ENCODE measurements around the gene IGSF10.

The IGSF10 gene

GRCh38 chr3:151443583-151443982, 17.3 kb downstream of the IGSF10 start (continued):
- TF ChIP-seq BACH2 (CRISPR knock-in tag; IDR thresholded peaks at IDR 0.05; ENCODE audit: borderline replicate concordance) (no peak), TOX (CRISPR knock-in tag; IDR thresholded peaks at IDR 0.05; ENCODE audit: borderline replicate concordance) (no peak)

DNA sequence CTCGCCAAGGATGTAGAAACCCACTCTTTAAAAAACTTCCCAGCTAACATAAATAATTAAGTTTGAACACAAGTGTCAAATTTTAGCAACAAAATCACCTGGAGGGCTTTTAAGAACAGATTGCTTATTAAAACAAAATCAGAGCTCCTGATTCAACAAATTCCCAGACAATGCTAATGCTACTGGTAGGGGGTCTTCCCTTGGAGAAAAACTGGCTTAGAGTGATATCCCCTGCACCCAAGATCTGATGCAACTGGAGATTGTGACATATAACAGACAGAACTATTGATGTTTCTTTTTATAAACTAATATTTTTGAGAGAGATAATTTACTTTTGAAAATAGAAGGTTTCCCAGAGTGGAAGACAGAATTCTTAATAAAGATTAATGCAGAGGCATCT, 19.9 kb downstream of the IGSF10 start:
- no peak for TF ChIP-seq RARB (CRISPR knock-in tag; IDR thresholded peaks at IDR 0.05)
- no peak for TF ChIP-seq ESRRG (CRISPR knock-in tag; IDR thresholded peaks at IDR 0.05)
- no peak for TF ChIP-seq TCF4 (CRISPR knock-in tag; IDR thresholded peaks at IDR 0.05; ENCODE audit: borderline replicate concordance)
- TF ChIP-seq ISL1 (CRISPR knock-in tag; IDR thresholded peaks at IDR 0.05): no peak
- TF ChIP-seq BACH2 (CRISPR knock-in tag; IDR thresholded peaks at IDR 0.05; ENCODE audit: borderline replicate concordance): no peak

DNA sequence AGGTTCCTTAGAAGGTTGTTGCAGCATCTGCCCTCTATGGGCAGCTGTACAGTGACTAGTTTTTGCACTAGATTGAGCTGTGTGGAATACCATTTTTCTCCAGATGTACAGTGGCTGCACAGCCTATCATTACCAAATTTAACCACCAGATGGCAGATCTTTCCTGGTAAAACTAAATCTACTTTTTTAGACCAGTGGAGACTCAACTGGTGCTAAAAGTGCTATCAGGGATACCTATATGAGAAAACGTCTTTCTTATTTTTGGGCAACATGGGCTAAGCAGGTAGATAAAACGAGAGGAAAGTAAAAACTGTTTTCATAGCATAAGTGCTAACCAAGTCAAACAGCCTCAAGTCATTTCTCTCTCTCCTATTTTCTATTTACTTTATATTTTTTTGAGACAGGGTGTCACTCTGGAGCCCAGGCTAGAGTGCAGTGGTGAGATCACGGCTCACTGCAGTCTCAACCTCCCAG, 21.2 kb downstream of the IGSF10 start:
- ATAC-seq: peak; percentile 97
- TF ChIP-seq SNAI2 (CRISPR knock-in tag; IDR thresholded peaks at IDR 0.05) (no peak), CREB5 (CRISPR knock-in tag; IDR thresholded peaks at IDR 0.05; ENCODE audit: low read depth) (no peak), ARNTL (CRISPR knock-in tag; IDR thresholded peaks at IDR 0.05; ENCODE audit: borderline replicate concordance, low read depth) (no peak), TOX (CRISPR knock-in tag; IDR thresholded peaks at IDR 0.05; ENCODE audit: borderline replicate concordance) (no peak), ZNF565 (CRISPR knock-in tag; conservative IDR thresholded peaks at IDR 0.05; ENCODE audit: low read depth) (no peak), RARB (CRISPR knock-in tag; IDR thresholded peaks at IDR 0.05) (no peak), ZFP30 (CRISPR knock-in tag; IDR thresholded peaks at IDR 0.05) (no peak), CSDC2 (CRISPR knock-in tag; IDR thresholded peaks at IDR 0.05) (no peak), BACH2 (CRISPR knock-in tag; IDR thresholded peaks at IDR 0.05; ENCODE audit: borderline replicate concordance) (no peak), PPARA (CRISPR knock-in tag; IDR thresholded peaks at IDR 0.05; ENCODE audit: borderline replicate concordance) (no peak)
- TF ChIP-seq, protein P1, sequence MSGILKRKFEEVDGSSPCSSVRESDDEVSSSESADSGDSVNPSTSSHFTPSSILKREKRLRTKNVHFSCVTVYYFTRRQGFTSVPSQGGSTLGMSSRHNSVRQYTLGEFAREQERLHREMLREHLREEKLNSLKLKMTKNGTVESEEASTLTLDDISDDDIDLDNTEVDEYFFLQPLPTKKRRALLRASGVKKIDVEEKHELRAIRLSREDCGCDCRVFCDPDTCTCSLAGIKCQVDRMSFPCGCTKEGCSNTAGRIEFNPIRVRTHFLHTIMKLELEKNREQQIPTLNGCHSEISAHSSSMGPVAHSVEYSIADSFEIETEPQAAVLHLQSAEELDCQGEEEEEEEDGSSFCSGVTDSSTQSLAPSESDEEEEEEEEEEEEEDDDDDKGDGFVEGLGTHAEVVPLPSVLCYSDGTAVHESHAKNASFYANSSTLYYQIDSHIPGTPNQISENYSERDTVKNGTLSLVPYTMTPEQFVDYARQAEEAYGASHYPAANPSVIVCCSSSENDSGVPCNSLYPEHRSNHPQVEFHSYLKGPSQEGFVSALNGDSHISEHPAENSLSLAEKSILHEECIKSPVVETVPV (CRISPR knock-in tag; IDR thresholded peaks at IDR 0.05): no peak

More for the DNA sequence above, 19.9 kb downstream of the IGSF10 start:
- no peak for ATAC-seq

GRCh38 chr3:151437906-151438305, 23.0 kb downstream of the IGSF10 start:
- TF ChIP-seq TCF4 (CRISPR knock-in tag; IDR thresholded peaks at IDR 0.05; ENCODE audit: borderline replicate concordance) (no peak), ESRRG (CRISPR knock-in tag; IDR thresholded peaks at IDR 0.05) (no peak), RARB (CRISPR knock-in tag; IDR thresholded peaks at IDR 0.05) (no peak), ISL1 (CRISPR knock-in tag; IDR thresholded peaks at IDR 0.05) (no peak), ARNTL (CRISPR knock-in tag; IDR thresholded peaks at IDR 0.05; ENCODE audit: borderline replicate concordance, low read depth) (no peak), ZFP30 (CRISPR knock-in tag; IDR thresholded peaks at IDR 0.05) (no peak), TSHZ2 (CRISPR knock-in tag; IDR thresholded peaks at IDR 0.05) (no peak), ZC3H10 (CRISPR knock-in tag; IDR thresholded peaks at IDR 0.05) (no peak), CREB5 (CRISPR knock-in tag; IDR thresholded peaks at IDR 0.05; ENCODE audit: low read depth) (no peak), GLIS3 (CRISPR knock-in tag; IDR thresholded peaks at IDR 0.05) (no peak), ZFP3 (CRISPR knock-in tag; IDR thresholded peaks at IDR 0.05) (no peak), ZNF8 (CRISPR knock-in tag; IDR thresholded peaks at IDR 0.05) (no peak), SNAI2 (CRISPR knock-in tag; IDR thresholded peaks at IDR 0.05) (no peak), BACH2 (CRISPR knock-in tag; IDR thresholded peaks at IDR 0.05; ENCODE audit: borderline replicate concordance) (no peak), OSR1 (CRISPR knock-in tag; IDR thresholded peaks at IDR 0.05) (no peak), ZNF565 (CRISPR knock-in tag; conservative IDR thresholded peaks at IDR 0.05; ENCODE audit: low read depth) (no peak), POU6F1 (CRISPR knock-in tag; IDR thresholded peaks at IDR 0.05; ENCODE audit: borderline replicate concordance, low read depth) (no peak), PATZ1 (CRISPR knock-in tag; IDR thresholded peaks at IDR 0.05; ENCODE audit: borderline replicate concordance) (no peak), TOX (CRISPR knock-in tag; IDR thresholded peaks at IDR 0.05; ENCODE audit: borderline replicate concordance) (no peak)
- no peak for ATAC-seq
